Cardiac septum (tissue), 1 donor: ENCODE measurements around the gene LOC101059915.

Source experiments
- DNase-seq: peaks from one replicate; pipeline ENCODE4 v3.0.0-alpha.2; 2020; ENCODE audit warnings: low spot score
- intact Hi-C: fragments of 100-400 bp; cut with DNase I; formaldehyde crosslinking; loops from one replicate; pipeline ENCODE4 v1.14.0; 2022
- donor health status: DM: no; HTN: no; CAD: no.

The LOC101059915 gene

GRCh38 chrX:71667328-71668247 lies at the start of gene LOC101059915:
LOC101059915 (plus strand) TSS chrX:71667546.
- intact Hi-C loops, result no loop called here
- DNase-seq, result peak; percentile 62

- intact Hi-C loops, result no loop called here
- no peak for DNase-seq
Observed at GRCh38 chrX:71617742-71618141, 49.6 kb upstream of the LOC101059915 start.

- intact Hi-C loops, result no loop called here
- DNase-seq, result no peak
Observed at GRCh38 chrX:71618303-71618721, 49.0 kb upstream of the LOC101059915 start, which contains the start of gene CXCR3. CXCR3 (minus strand) TSS chrX:71618511; CDS start chrX:71618449, 62 bp downstream.

GRCh38 chrX:71618787-71619186 lies 48.6 kb upstream of the LOC101059915 start:
- DNase-seq, result peak; percentile 17
- intact Hi-C loops, result no loop called here

GRCh38 chrX:71619193-71619592 lies 48.2 kb upstream of the LOC101059915 start:
- peak; percentile 66 for DNase-seq
- intact Hi-C loops, result no loop called here

GRCh38 chrX:71619986-71620385 lies 47.4 kb upstream of the LOC101059915 start:
- peak; percentile 44 for DNase-seq
- intact Hi-C loops, result no loop called here

- peak; percentile 54 for DNase-seq
- intact Hi-C loops, result no loop called here
Observed at GRCh38 chrX:71621603-71622002, 45.7 kb upstream of the LOC101059915 start.

GRCh38 chrX:71622032-71622575 lies 45.2 kb upstream of the LOC101059915 start:
- intact Hi-C loops, result no loop called here
- peak; percentile 63 for DNase-seq

GRCh38 chrX:71622576-71623450 lies 44.5 kb upstream of the LOC101059915 start:
- intact Hi-C loops, result no loop called here
- DNase-seq, result peak; percentile 84

GRCh38 chrX:71623714-71624113 lies 43.6 kb upstream of the LOC101059915 start:
- no peak for DNase-seq
- intact Hi-C loops, result no loop called here

- no peak for DNase-seq
- intact Hi-C loops, result no loop called here
Observed at GRCh38 chrX:71625471-71625870, 41.9 kb upstream of the LOC101059915 start.

GRCh38 chrX:71626576-71626975 lies 40.8 kb upstream of the LOC101059915 start:
- peak; percentile 24 for DNase-seq

GRCh38 chrX:71627588-71628404 lies 39.5 kb upstream of the LOC101059915 start:
- intact Hi-C loops, result no loop called here

More at GRCh38 chrX:71626576-71626975, 40.8 kb upstream of the LOC101059915 start:
- intact Hi-C loops, result no loop called here

GRCh38 chrX:71629467-71629866 lies 37.9 kb upstream of the LOC101059915 start:
- intact Hi-C loops, result no loop called here
- DNase-seq, result no peak

More at GRCh38 chrX:71627588-71628404, 39.5 kb upstream of the LOC101059915 start:
- peak; percentile 72 for DNase-seq

GRCh38 chrX:71632923-71633657 lies 34.3 kb upstream of the LOC101059915 start:
- peak; percentile 53 for DNase-seq
- intact Hi-C loops, result no loop called here

- intact Hi-C loops, result no loop called here
- DNase-seq, result no peak
Observed at GRCh38 chrX:71634366-71634765, 33.0 kb upstream of the LOC101059915 start.

- intact Hi-C loops, result no loop called here
Observed at GRCh38 chrX:71636438-71637252, 30.7 kb upstream of the LOC101059915 start.

GRCh38 chrX:71637253-71637618 lies 30.1 kb upstream of the LOC101059915 start:
- DNase-seq, result no peak
- intact Hi-C loops, result no loop called here

More at GRCh38 chrX:71636438-71637252, 30.7 kb upstream of the LOC101059915 start:
- no peak for DNase-seq
